Astrocyte (in vitro differentiated cells and primary cell): ENCODE data around the gene ALPK3. TPM values are rescaled to one million over a fixed set of nuclear protein-coding genes. Genes with fewer than 3 reads are reported as not detected.

Source experiments
- DNase-seq: peaks from one replicate; pipeline ENCODE4 v3.0.0-alpha.2; 2010; ENCODE audit warnings: low read depth
- FAIRE-seq: peaks from 2 replicates; lab custom pipeline; 2011; peaks lifted over from hg19 to GRCh38; lab: Jason Lieb, UNC
- H2AFZ ChIP-seq: 2 replicates; pipeline ENCODE4 v1.6.0; 2012; ENCODE audit warnings: low read depth, low read length, inconsistent platforms
- H3K27ac ChIP-seq: 2 replicates; pipeline ENCODE4 v1.5.1; 2011; ENCODE audit warnings: low read depth, low read length, inconsistent platforms
- H3K27me3 ChIP-seq: 2 replicates; pipeline ENCODE4 v1.6.0; 2011; ENCODE audit warnings: low read length, inconsistent platforms; ENCODE audit not compliant: insufficient read depth
- H3K36me3 ChIP-seq: 2 replicates; pipeline ENCODE4 v1.5.1; 2011; ENCODE audit warnings: low read length, inconsistent platforms; ENCODE audit not compliant: insufficient read depth
- H3K4me1 ChIP-seq: 2 replicates; pipeline ENCODE4 v1.5.1; 2011; ENCODE audit warnings: low read length, inconsistent platforms; ENCODE audit not compliant: insufficient read depth
- H3K4me2 ChIP-seq: 2 replicates; pipeline ENCODE4 v1.6.0; 2012; ENCODE audit warnings: low read length, inconsistent platforms
- H3K4me3 ChIP-seq: 2 replicates; pipeline ENCODE4 v1.5.1; 2011; ENCODE audit warnings: low read depth, mild to moderate bottlenecking, low read length, inconsistent platforms; ENCODE audit not compliant: insufficient read depth
- H3K79me2 ChIP-seq: 2 replicates; pipeline ENCODE4 v1.6.0; 2012; ENCODE audit warnings: mild to moderate bottlenecking, low read length, inconsistent platforms; ENCODE audit not compliant: insufficient read depth
- H3K9ac ChIP-seq: 2 replicates; pipeline ENCODE4 v1.6.0; 2012; ENCODE audit warnings: mild to moderate bottlenecking, low read length, inconsistent platforms
- H3K9me3 ChIP-seq: 2 replicates; pipeline ENCODE4 v1.5.1; 2012; ENCODE audit warnings: low read depth, mild to moderate bottlenecking, low read length, inconsistent platforms; ENCODE audit not compliant: insufficient read depth
- H4K20me1 ChIP-seq: 2 replicates; pipeline ENCODE4 v1.6.0; 2012; ENCODE audit warnings: low read length, inconsistent platforms; ENCODE audit not compliant: insufficient read depth
- H3K27ac Mint-ChIP-seq: one replicate; pipeline ENCODE4 v1.8.0; 2021; ENCODE audit warnings: mild to moderate bottlenecking, mixed read lengths; ENCODE audit not compliant: unreplicated experiment
- H3K27me3 Mint-ChIP-seq: one replicate; pipeline ENCODE4 v1.8.0; 2021; ENCODE audit warnings: low read depth, mixed read lengths; ENCODE audit not compliant: unreplicated experiment
- H3K36me3 Mint-ChIP-seq: one replicate; pipeline ENCODE4 v1.8.0; 2021; ENCODE audit warnings: low read depth, mixed read lengths; ENCODE audit not compliant: unreplicated experiment
- H3K4me1 Mint-ChIP-seq: one replicate; pipeline ENCODE4 v1.8.0; 2021; ENCODE audit warnings: low read depth, mixed read lengths; ENCODE audit not compliant: unreplicated experiment
- H3K4me3 Mint-ChIP-seq: one replicate; pipeline ENCODE4 v1.8.0; 2021; ENCODE audit warnings: mild to moderate bottlenecking, moderate library complexity, mixed read lengths; ENCODE audit not compliant: unreplicated experiment
- H3K9me3 Mint-ChIP-seq: one replicate; pipeline ENCODE4 v1.8.0; 2021; ENCODE audit warnings: mild to moderate bottlenecking, mixed read lengths; ENCODE audit not compliant: unreplicated experiment
- EZH2 ChIP-seq: IDR thresholded peaks from 2 replicates; pipeline ENCODE4 v1.6.1; 2012; ENCODE audit warnings: mild to moderate bottlenecking, low read length, inconsistent platforms; ENCODE audit not compliant: insufficient read depth
- total RNA-seq: library from RNA; stranded (reverse); gene quantifications from 2 replicates; pipeline ENCODE4 v1.2.1, GENCODE V29; 2021
- TF ChIP-seq, protein P1 (sequence below): IDR thresholded peaks from 2 replicates; pipeline ENCODE4 v1.5.1; 2011; ENCODE audit warnings: low read depth, mild to moderate bottlenecking, inconsistent platforms, low read length, moderate library complexity; ENCODE audit not compliant: insufficient read depth

The ALPK3 gene
- total RNA-seq, 1 donor from 2014 or later: 9.1 TPM

DNA sequence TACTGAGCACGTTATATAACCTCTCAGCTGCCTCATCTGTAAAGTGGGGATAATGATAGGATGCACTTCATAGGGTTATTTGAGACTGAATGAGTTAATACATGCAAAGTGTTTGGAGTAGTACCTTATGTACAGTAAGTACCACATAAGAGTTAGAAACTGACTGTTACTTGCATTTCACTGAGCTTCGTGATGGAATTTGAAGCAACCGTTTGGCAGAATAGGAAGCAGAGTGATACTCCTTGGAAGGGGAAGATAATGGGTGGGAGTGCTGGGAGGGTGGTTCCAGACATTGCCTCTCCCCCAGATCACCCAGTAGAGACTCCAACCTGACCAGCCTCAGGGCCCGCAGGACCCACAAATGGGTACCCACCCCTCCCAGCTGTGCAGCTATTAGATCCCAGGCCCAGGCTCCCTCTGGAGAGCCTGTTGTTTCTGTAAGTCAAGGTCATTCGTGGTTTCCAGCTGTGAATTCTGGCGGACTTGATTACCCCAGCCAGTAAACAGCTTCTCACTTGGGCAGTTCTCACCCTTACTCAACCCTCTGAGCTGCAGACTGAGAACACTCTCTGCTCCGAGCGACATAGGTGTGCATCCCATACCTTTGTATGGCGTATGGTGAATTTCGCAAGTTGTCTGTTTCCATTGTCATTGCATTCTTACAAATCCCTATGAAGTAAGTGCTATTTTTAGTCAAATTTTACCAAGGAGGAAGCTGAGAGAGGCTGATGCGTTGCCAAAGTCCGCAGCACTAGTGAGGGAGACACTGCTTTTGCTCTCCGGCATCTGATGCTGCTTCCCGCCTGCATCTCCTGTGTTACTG, 11.1 kb downstream of the ALPK3 start:
- Histone ChIP-seq H3K4me3 (no peak overlapping the region), H3K9me3 (no peaks in the 10 kb centered on the region), H4K20me1 (no peaks in the 10 kb centered on the region), H3K9ac (no peak overlapping the region), H3K36me3 (no peaks in the 10 kb centered on the region), H3K27ac (no peak overlapping the region), H2AFZ (no peak overlapping the region), H3K4me2 (no peak overlapping the region), H3K27me3 (peaks cover 3% of the 10 kb centered on the region), H3K79me2 (no peaks in the 10 kb centered on the region), H3K4me1 (no peaks in the 10 kb centered on the region)
- no peak overlapping the region for H3K27ac Mint-ChIP-seq
- H3K36me3 Mint-ChIP-seq: peaks cover 7% of the 10 kb centered on the region
- DNase-seq: no peak
- peaks cover 3% of the 10 kb centered on the region for H3K27me3 Mint-ChIP-seq
- no peak overlapping the region for H3K4me3 Mint-ChIP-seq
- H3K4me1 Mint-ChIP-seq: peaks cover 3% of the 10 kb centered on the region
- no peaks in the 10 kb centered on the region for H3K9me3 Mint-ChIP-seq
- FAIRE-seq: no peak
- TF ChIP-seq, protein P1, sequence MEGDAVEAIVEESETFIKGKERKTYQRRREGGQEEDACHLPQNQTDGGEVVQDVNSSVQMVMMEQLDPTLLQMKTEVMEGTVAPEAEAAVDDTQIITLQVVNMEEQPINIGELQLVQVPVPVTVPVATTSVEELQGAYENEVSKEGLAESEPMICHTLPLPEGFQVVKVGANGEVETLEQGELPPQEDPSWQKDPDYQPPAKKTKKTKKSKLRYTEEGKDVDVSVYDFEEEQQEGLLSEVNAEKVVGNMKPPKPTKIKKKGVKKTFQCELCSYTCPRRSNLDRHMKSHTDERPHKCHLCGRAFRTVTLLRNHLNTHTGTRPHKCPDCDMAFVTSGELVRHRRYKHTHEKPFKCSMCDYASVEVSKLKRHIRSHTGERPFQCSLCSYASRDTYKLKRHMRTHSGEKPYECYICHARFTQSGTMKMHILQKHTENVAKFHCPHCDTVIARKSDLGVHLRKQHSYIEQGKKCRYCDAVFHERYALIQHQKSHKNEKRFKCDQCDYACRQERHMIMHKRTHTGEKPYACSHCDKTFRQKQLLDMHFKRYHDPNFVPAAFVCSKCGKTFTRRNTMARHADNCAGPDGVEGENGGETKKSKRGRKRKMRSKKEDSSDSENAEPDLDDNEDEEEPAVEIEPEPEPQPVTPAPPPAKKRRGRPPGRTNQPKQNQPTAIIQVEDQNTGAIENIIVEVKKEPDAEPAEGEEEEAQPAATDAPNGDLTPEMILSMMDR: no peak
- no peak for TF ChIP-seq EZH2

DNA sequence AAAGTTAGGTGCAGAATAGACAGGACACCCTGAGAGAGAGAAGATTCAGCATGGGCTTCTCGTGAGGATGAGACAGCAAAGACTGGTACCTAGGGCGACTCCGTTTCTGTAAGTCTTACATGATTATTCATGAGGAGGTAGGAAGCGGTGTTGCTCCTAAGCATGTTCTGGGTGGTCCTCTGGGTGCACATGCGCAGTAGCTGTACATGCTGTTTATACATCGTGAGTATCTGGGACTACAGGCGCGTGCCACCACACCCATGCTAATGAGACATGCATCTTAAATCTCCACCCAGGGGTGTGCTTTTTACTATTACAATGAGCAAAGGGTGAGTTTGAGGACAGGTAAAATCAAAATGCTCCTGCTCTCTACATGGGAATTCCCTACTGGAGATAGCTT, 12.3 kb downstream of the ALPK3 start:
- Histone ChIP-seq H4K20me1 (peaks cover 4% of the 10 kb centered on the region), H3K79me2 (no peaks in the 10 kb centered on the region)
- H3K27ac Mint-ChIP-seq: no peak overlapping the region

More for the DNA sequence above, 12.3 kb downstream of the ALPK3 start:
- Histone ChIP-seq H3K4me3 (no peak overlapping the region), H3K9ac (no peak overlapping the region), H2AFZ (no peak overlapping the region), H3K9me3 (no peaks in the 10 kb centered on the region), H3K27me3 (peaks cover 3% of the 10 kb centered on the region), H3K36me3 (no peaks in the 10 kb centered on the region), H3K4me2 (no peak overlapping the region), H3K27ac (no peak overlapping the region), H3K4me1 (no peaks in the 10 kb centered on the region)
- Mint-ChIP-seq H3K4me1 (peaks cover 4% of the 10 kb centered on the region), H3K36me3 (peaks cover 10% of the 10 kb centered on the region), H3K27me3 (peaks cover 3% of the 10 kb centered on the region), H3K9me3 (no peaks in the 10 kb centered on the region), H3K4me3 (no peak overlapping the region)
- DNase-seq (no peak), FAIRE-seq (no peak)
- TF ChIP-seq EZH2: no peak
- TF ChIP-seq, protein P1: no peak
